ENCODE data around the gene VSIG1.

Gene VSIG1

DNA sequence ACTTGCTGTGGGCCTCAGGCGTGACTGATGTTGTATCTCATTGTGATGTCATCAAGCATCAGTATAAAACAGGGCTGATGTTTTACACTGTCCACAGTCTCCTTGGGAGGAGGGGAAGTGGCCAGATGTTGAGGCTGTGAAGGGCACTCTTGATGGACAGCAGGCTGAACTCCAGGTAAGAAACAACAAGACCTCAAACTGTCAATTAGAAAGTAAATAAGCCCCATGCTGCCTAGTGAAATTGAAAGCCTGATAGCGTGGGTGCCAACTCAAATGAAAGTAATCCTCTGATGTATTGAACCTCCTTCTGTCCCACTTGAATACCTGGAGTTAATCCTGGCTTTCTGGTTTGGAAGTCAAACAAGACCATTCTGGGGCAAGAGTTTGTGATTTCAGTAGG lies 19.7 kb downstream of the VSIG1 start:
- no peak for DNase-seq (ENCODE audit: low spot score)

GRCh38 chrX:108068121-108068520 lies 23.3 kb downstream of the VSIG1 start:
- no peak for DNase-seq (ENCODE audit: low spot score)

GRCh38 chrX:108070891-108071290 lies 26.0 kb downstream of the VSIG1 start:
- DNase-seq (ENCODE audit: low spot score), result peak; percentile 9

DNA sequence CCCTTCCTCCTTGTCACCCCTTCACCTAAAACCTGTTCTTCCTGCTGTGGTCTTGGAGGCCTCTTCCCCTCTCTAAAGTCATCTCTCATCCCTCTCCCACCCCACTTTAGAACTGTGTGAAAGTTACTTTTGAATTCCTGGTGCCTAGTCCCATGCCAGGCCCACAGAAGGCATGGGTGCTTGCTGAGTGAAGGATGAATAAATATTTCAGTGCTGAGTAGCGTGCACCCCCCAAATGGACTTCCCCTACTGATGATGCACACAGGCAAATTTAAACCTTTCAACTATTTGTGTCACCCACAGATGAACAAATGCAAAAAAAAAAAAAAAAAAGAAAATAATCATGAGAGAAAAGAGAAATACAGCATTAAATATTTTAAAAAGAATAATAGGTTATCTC lies 26.7 kb downstream of the VSIG1 start:
- no peak for DNase-seq (ENCODE audit: low spot score)

GRCh38 chrX:108072746-108073145 lies 27.9 kb downstream of the VSIG1 start:
- DNase-seq (ENCODE audit: low spot score), result no peak

- DNase-seq (ENCODE audit: low spot score), result no peak
These were observed 36.2 kb downstream of the VSIG1 start for GRCh38 chrX:108081110-108081509.

- no peak for DNase-seq (ENCODE audit: low spot score)
These were observed 42.9 kb downstream of the VSIG1 start for GRCh38 chrX:108087792-108088191.

DNA sequence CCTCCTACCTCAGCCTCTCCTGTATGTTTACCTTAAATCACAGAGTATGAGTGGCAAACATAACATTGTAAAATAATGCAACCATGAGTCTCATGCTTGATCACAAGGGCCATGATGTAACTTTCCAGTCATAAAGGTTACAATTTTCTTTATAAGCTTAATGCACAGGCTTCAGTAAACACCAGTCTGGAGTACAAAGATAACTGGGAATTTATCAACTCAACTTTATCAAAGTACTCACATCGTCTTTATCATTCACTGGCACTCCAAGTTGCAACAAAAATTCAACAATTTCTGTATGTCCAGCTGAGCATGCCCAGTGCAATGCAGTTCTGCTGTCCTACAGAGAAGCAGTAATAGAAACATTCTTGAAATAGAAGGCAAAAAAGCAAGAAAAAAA lies 43.6 kb downstream of the VSIG1 start:
- DNase-seq (ENCODE audit: low spot score), result no peak

- no peak for DNase-seq (ENCODE audit: low spot score)
These were observed 45.8 kb downstream of the VSIG1 start for GRCh38 chrX:108090491-108091263.

DNA sequence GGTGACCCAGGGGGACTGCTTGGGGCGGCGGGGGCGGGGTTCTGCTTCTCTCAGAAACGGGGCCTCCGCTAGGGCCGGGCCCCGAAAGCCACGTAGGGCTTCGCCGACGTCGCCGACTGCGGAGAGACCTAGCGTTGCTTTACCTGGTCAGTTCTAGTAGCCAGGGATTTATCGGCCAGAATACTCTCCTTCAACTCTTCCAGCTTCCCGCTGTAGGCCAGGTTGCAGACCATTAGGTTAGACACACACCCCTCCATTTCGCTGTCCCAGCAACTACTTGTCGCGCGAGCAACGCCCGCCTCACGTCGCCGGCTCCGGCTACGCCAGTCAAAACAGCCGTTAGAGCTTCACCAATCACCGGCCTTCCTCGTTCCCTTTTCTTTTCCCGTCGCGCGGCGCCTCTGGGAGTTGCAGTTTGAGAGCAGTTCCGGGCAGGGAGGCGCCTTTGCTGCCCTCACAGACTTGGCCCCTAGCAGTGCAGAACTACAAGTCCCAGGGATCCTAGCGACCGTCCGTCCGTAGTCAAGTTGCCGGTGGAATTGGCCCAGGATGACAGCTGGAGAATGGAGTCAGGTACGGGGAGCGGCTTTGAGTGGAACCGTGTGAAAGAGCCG lies 46.5 kb downstream of the VSIG1 start, which contains the start of the genes ATG4A and PSMD10:
Gene ATG4A (plus strand): TSS at position 515 of the 614 bp plus-strand sequence. CDS start 49 bp downstream, at position 564.
Gene PSMD10 (minus strand): TSS at position 279 of the 614 bp plus-strand sequence. CDS start 22 bp downstream, at position 257.
- peak; percentile 90 for DNase-seq (ENCODE audit: low spot score)

DNA sequence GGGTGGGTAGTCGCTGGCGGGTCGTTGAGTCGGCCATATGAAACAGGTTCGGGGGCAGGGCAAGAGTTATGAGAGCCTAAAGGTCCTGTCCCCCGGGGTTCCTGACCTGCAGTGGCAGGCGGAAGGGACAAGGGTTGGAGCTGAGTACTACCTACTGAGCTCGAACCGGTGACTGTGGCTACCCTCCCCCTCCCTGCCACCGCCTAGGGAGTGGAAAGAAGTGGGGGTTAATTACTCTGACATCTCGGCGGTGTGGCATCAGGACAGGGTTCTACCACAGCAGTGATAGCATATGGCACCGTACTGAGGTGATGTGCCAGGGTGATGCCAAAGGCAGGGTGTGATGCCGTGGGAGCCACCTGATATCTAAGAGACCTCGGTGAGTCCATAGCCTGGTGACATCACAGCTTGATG lies 47.0 kb downstream of the VSIG1 start:
- peak; percentile 6 for DNase-seq (ENCODE audit: low spot score)

DNA sequence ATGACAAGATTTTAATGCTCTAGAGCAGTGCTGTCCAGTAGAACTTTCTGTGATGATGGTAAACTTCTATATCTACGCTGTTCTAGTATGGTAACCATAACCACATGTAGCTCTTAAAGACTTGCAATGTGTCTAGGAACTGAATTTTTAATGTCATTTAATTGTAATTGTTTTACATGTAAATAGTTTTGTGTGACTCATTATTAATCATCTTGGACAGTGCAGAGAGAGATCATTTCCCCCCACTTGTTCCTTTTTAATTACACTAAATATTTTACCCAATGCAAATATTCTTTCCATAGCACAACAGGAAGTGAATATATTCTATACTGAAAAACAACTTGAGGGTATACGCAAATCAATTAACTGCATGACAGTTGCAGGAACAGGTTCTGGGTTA lies 52.5 kb downstream of the VSIG1 start:
- no peak for DNase-seq (ENCODE audit: low spot score)

- no peak for DNase-seq (ENCODE audit: low spot score)
These were observed 60.6 kb downstream of the VSIG1 start for GRCh38 chrX:108105473-108105872.

DNA sequence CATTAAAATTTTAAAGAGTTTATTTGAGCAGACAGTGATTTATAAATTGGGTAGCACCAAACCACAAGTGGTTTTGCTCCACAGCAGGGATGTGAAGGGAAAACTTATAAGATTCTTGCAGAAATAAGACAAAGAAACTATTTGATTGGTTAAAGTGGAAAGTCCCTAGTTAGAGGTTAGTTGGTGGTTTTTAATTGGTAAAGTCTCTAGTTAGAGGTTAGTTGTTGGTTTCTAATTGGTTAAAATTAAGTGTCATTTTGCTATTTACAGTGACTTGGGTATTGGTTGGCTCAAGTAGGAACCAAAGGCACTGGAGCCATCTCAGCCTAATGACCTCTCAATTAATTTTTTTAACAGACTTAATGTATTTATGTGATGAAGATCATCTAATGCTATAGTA lies 69.7 kb downstream of the VSIG1 start:
- DNase-seq (ENCODE audit: low spot score), result no peak

DNA sequence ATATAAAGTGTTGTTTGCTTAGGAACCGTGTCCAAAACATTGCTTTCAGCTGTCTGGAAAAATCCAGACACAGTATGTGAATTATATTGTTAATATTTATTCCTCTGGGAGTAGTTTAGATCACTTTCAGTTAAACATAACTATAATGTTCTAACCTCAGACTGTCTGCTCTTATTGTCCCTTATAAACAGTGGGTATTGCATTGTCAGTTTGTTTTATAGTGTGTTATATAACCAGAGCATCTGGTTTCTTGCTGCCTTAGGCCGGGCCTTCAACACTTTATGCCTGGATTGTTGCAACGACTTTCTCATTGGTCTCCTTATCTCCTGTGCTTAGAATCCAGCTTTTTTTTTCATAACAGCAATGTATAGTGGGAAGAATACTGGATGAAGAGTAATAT lies 73.1 kb downstream of the VSIG1 start:
- DNase-seq (ENCODE audit: low spot score), result no peak

GRCh38 chrX:108121291-108121690 lies 76.4 kb downstream of the VSIG1 start:
- DNase-seq (ENCODE audit: low spot score), result no peak

DNA sequence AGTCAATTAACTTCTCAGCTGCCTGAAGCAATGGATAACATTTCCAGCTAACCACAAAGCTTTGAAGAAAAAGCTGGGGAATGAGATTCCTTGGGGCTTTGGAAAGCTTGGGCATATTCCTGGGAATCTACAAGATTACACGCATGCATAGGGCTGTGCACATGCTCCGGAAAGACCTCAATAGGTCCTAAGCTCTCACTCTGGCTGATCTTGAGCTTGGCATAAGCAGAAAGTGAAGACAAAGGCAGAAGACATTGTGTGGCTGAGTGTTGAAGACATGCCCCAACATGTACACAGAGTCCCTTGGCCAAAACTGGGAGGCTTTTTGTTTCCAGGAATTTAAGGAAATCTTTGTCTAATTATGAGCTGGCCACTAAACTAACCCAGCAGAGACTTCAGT lies 77.9 kb downstream of the VSIG1 start:
- DNase-seq (ENCODE audit: low spot score), result no peak

GRCh38 chrX:108123591-108124366 lies 78.9 kb downstream of the VSIG1 start:
- no peak for DNase-seq (ENCODE audit: low spot score)

- DNase-seq (ENCODE audit: low spot score), result no peak
These were observed 81.8 kb downstream of the VSIG1 start for GRCh38 chrX:108126661-108127060.

DNA sequence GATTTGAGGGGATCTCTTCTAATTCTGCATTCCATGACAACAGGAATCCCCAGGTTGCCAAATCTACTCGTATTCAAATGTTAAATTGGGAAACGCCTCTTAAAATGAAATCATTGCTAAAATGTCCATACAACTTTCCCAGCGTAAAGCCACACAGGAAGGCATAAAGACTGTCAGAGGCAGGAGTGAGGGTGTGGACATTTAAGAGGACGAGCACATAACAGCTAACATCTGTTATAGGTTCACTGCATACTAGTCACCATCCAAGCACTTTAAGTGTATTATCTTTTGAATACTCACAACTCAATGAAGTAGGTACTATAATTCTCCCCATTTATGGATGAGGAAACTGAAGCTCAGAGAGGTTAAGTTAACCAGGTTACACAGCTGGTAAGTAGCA lies 82.3 kb downstream of the VSIG1 start:
- DNase-seq (ENCODE audit: low spot score), result no peak

Data from CD4-positive, alpha-beta T cell treated with Interleukin-15 for 4 hours (primary cell).